Neuron (in vitro differentiated cells): ENCODE measurements around the gene DBR1.
A peak's percentile ranks its signal among the peaks of the same experiment; 100 is the strongest.
"Not testable (repeated sequence)": the region's sequence is repeated elsewhere in the genome, so short reads cannot be mapped to it uniquely, and the experiment has no call there.

ENCODE experiments used
- H2AFZ ChIP-seq: one replicate; pipeline ENCODE4 v1.6.1; 2013; ENCODE audit warnings: low read depth, mild to moderate bottlenecking, inconsistent platforms, low read length, moderate library complexity
- H3K27me3 ChIP-seq: one replicate; pipeline ENCODE4 v1.6.1; 2013; ENCODE audit warnings: low read length; ENCODE audit not compliant: insufficient read depth
- H3K36me3 ChIP-seq: one replicate; pipeline ENCODE4 v1.6.1; 2013; ENCODE audit warnings: low read length; ENCODE audit not compliant: insufficient read depth
- H3K4me1 ChIP-seq: one replicate; pipeline ENCODE4 v1.6.1; 2013; ENCODE audit warnings: low read length; ENCODE audit not compliant: insufficient read depth
- H3K4me3 ChIP-seq: 2 replicates; pipeline ENCODE4 v1.5.1; 2013; ENCODE audit warnings: mild to moderate bottlenecking, low read length, moderate library complexity
- H3K9me3 ChIP-seq: one replicate; pipeline ENCODE4 v1.6.1; 2013; ENCODE audit warnings: low read length

Gene DBR1

DNA sequence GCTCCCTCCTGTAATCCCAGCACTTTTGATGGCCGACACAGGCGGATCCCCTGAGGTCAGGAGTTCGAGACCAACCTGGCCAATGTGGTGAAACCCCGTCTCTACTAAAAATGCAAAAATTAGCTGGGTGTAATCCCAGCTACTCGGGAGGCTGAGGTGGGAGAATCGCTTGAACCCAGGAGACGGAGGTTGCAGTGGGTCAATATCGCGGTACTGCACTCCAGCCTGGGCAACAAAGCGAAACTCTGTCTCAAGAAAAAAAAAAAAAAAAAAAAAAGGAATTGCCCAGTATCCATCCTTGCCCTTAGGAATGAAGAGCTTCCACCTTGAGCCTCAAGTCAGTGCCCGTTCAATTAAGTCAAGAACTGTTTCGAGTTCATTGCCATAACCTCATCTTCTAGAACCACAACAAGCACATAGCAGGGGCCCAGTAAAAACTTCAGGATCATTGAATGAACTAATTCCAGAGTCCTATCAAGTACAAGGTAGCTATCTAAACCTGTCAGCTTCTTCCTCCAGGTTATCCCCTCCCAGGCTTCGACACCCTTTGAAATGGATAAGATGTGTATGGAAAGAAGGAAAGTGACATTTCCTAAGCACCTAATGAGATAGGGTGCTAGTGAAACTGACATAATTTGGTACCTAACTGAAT lies 826 bp downstream of the DBR1 start:
- Histone ChIP-seq H3K4me1 (peaks cover 6% of the 10 kb centered on the region), H3K27me3 (no peaks in the 10 kb centered on the region), H2AFZ (peak overlapping the region; percentile 67), H3K4me3 (peak overlapping the region; percentile 80), H3K36me3 (peaks cover 34% of the 10 kb centered on the region), H3K9me3 (no peaks in the 10 kb centered on the region)

GRCh38 chr3:138172625-138173024 lies 2.1 kb downstream of the DBR1 start:
- Histone ChIP-seq H2AFZ (no peak overlapping the region), H3K4me1 (peaks cover 6% of the 10 kb centered on the region), H3K4me3 (no peak overlapping the region), H3K9me3 (no peaks in the 10 kb centered on the region), H3K36me3 (peaks cover 46% of the 10 kb centered on the region), H3K27me3 (no peaks in the 10 kb centered on the region)

DNA sequence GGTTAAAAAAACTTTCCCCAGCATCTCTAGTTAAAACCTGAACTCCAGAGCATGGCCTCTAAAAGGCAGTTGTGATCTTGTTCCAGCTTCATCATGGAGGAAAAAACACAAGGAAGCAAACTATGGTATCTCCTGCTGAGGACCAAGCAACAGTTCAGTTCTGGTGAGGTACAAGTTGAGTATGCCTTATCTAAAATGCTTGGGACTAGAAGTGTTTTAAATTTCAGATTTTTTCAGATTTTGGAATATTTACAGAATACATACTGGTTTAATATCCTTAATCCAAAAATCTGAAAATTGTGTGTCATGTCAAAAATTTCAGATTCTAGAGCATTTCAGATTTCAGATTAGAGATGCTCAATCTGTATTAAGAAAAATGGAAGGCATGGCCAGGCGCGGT lies 9.7 kb downstream of the DBR1 start:
- Histone ChIP-seq H3K4me3 (no peak overlapping the region), H3K36me3 (peaks cover 74% of the 10 kb centered on the region), H3K27me3 (no peaks in the 10 kb centered on the region), H3K4me1 (no peaks in the 10 kb centered on the region), H2AFZ (no peak overlapping the region), H3K9me3 (no peaks in the 10 kb centered on the region)

GRCh38 chr3:138157743-138158142 lies 17.0 kb downstream of the DBR1 start:
- no peak overlapping the region for H3K4me3 ChIP-seq
- no peak overlapping the region for H2AFZ ChIP-seq
- no peaks in the 10 kb centered on the region for H3K4me1 ChIP-seq
- no peaks in the 10 kb centered on the region for H3K9me3 ChIP-seq
- H3K27me3 ChIP-seq: no peaks in the 10 kb centered on the region
- H3K36me3 ChIP-seq: peaks cover 12% of the 10 kb centered on the region

DNA sequence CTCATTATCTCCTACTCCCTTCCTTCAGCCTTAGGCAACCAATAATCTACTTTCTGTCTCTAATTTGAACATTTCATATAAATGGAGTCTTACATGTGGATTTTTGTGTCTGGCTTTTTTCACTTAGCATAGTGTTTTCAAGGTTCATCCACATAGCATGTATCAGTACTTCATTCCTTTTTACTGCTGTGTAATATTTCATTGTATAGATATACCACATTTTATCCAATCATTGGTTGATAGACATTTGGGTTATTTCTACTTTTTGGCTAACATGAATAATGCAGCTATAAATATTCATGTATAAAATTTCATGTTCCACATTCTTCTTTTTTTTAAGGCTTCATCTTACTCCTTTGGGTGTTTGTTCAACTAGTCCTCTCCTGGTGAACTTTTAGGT lies 20.2 kb downstream of the DBR1 start:
- no peaks in the 10 kb centered on the region for H3K9me3 ChIP-seq
- H3K4me3 ChIP-seq: no peak overlapping the region
- H3K36me3 ChIP-seq: no peaks in the 10 kb centered on the region
- H2AFZ ChIP-seq: no peak overlapping the region
- no peaks in the 10 kb centered on the region for H3K4me1 ChIP-seq
- H3K27me3 ChIP-seq: no peaks in the 10 kb centered on the region

GRCh38 chr3:138148503-138148902 lies 26.2 kb downstream of the DBR1 start:
- Histone ChIP-seq H2AFZ (no peak overlapping the region), H3K4me3 (no peak overlapping the region), H3K4me1 (no peaks in the 10 kb centered on the region), H3K27me3 (no peaks in the 10 kb centered on the region), H3K9me3 (no peaks in the 10 kb centered on the region), H3K36me3 (no peaks in the 10 kb centered on the region)

DNA sequence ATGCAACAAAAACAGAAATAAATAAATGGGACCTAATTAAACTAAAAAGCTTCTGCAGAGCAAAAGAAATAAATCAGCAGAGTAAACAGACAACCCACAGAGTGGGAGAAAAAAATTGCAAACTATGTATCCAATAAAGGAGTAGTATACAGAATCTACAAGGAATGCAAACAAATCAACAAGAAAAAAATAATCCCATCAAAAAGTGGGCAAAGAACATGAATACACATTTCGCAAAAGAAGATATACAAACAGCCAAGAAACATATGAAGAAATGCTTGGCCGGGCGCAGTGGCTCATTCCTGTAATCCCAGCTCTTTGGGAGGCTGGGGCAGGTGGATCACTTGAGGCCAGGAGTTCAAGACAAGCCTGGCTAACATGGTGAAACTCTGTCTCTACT lies 32.5 kb downstream of the DBR1 start:
- not testable (repeated sequence) for H3K4me1 ChIP-seq, H3K36me3 ChIP-seq, H3K9me3 ChIP-seq

GRCh38 chr3:138140940-138141339 lies 33.8 kb downstream of the DBR1 start:
- H3K9me3 ChIP-seq: no peaks in the 10 kb centered on the region
- H3K4me3 ChIP-seq: no peak overlapping the region
- H3K27me3 ChIP-seq: no peaks in the 10 kb centered on the region
- no peak overlapping the region for H2AFZ ChIP-seq
- H3K36me3 ChIP-seq: no peaks in the 10 kb centered on the region
- peaks cover 3% of the 10 kb centered on the region for H3K4me1 ChIP-seq

More for the DNA sequence above, 32.5 kb downstream of the DBR1 start:
- not testable (repeated sequence) for H3K4me3 ChIP-seq, H3K27me3 ChIP-seq, H2AFZ ChIP-seq

GRCh38 chr3:138139691-138140090 lies 35.0 kb downstream of the DBR1 start:
- Histone ChIP-seq H3K4me1 (peaks cover 8% of the 10 kb centered on the region), H3K4me3 (no peak overlapping the region), H3K9me3 (no peaks in the 10 kb centered on the region), H2AFZ (no peak overlapping the region), H3K36me3 (no peaks in the 10 kb centered on the region), H3K27me3 (no peaks in the 10 kb centered on the region)

- Histone ChIP-seq H3K27me3 (peaks cover 4% of the 10 kb centered on the region), H3K9me3 (no peaks in the 10 kb centered on the region), H3K4me3 (no peak overlapping the region), H3K36me3 (no peaks in the 10 kb centered on the region), H3K4me1 (peaks cover 8% of the 10 kb centered on the region), H2AFZ (no peak overlapping the region)
Observed at GRCh38 chr3:138137861-138138260, 36.9 kb downstream of the DBR1 start.

GRCh38 chr3:138136201-138136600 lies 38.5 kb downstream of the DBR1 start:
- Histone ChIP-seq H2AFZ (peak overlapping the region; percentile 36), H3K36me3 (no peaks in the 10 kb centered on the region), H3K4me1 (peaks cover 8% of the 10 kb centered on the region), H3K4me3 (no peak overlapping the region), H3K9me3 (no peaks in the 10 kb centered on the region), H3K27me3 (peaks cover 4% of the 10 kb centered on the region)

GRCh38 chr3:138135833-138136194 lies 38.9 kb downstream of the DBR1 start:
- H3K4me1 ChIP-seq: peaks cover 8% of the 10 kb centered on the region
- no peaks in the 10 kb centered on the region for H3K9me3 ChIP-seq
- no peaks in the 10 kb centered on the region for H3K36me3 ChIP-seq
- H3K4me3 ChIP-seq: no peak overlapping the region
- H2AFZ ChIP-seq: peak overlapping the region; percentile 36
- H3K27me3 ChIP-seq: peaks cover 7% of the 10 kb centered on the region

DNA sequence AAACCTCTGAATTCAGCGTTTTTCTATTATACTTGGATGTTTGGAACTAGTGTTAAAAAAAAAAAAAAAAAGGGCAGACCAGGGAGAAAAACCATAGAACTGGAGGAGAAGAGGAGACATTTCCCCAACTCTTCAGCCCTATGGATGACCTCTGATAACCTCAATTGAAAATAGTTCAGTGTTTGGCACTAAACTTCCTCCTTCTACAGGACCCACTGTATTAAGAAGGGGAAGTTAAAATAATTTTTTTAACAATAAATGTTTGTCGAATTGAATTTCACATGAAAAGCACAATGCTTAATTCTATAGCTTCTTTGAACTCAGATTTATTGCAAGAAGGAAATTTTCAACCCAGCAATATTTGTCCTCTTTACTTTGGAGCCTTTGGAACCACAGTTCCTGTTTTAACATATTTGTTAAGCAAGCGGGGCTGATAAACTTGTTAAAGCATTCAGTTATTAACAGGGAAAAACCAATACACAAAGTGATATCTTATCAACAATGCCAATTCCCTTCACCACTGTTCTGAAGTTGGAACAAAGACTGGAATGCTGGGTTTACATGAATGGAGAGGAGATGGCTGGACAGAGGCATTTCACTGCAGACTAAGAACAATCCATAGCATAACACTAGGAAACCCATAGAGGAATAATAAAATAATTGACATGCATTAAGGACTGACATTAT lies 39.4 kb downstream of the DBR1 start:
- Histone ChIP-seq H3K4me3 (no peak overlapping the region), H3K27me3 (peaks cover 7% of the 10 kb centered on the region), H3K36me3 (no peaks in the 10 kb centered on the region), H3K9me3 (no peaks in the 10 kb centered on the region), H2AFZ (no peak overlapping the region), H3K4me1 (peaks cover 8% of the 10 kb centered on the region)

GRCh38 chr3:138132239-138132638 lies 42.5 kb downstream of the DBR1 start, which contains the start of gene A4GNT:
Gene A4GNT (minus strand): TSS chr3:138132390. CDS start chr3:138131256, 1,134 bp downstream.
- H2AFZ ChIP-seq: no peak within 1 kb of the TSS

More at GRCh38 chr3:138132239-138132638, 42.5 kb downstream of the DBR1 start, which contains the start of gene A4GNT:
- Histone ChIP-seq H3K9me3 (no peaks in the 10 kb centered on the region), H3K4me3 (no peak within 1 kb of the TSS), H3K27me3 (peaks cover 7% of the 10 kb centered on the region), H3K4me1 (peaks cover 8% of the 10 kb centered on the region), H3K36me3 (no peaks in the 10 kb centered on the region)
